Astrocyte of the cerebellum (primary cell): ENCODE measurements around the gene DCXR.

Experiments
- DNase-seq: peaks from one replicate; pipeline ENCODE4 v3.0.0-alpha.2; 2011; ENCODE audit warnings: low read depth
- H3K4me3 ChIP-seq: 2 replicates; pipeline ENCODE4 v1.5.1; 2011; ENCODE audit warnings: mild to moderate bottlenecking, low read depth, low read length, moderate library complexity
- in situ Hi-C: cut with HindIII; loops from 2 replicates; pipeline ENCODE4 v1.10.0; 2017; ENCODE audit warnings: low sequenced_read_pairs
- TF ChIP-seq, protein P1 (sequence below): IDR thresholded peaks from 2 replicates; pipeline ENCODE4 v1.5.1; 2012; ENCODE audit warnings: low read length, low read depth, moderate library complexity, mild to moderate bottlenecking; ENCODE audit errors: missing control alignments

DCXR gene

DNA sequence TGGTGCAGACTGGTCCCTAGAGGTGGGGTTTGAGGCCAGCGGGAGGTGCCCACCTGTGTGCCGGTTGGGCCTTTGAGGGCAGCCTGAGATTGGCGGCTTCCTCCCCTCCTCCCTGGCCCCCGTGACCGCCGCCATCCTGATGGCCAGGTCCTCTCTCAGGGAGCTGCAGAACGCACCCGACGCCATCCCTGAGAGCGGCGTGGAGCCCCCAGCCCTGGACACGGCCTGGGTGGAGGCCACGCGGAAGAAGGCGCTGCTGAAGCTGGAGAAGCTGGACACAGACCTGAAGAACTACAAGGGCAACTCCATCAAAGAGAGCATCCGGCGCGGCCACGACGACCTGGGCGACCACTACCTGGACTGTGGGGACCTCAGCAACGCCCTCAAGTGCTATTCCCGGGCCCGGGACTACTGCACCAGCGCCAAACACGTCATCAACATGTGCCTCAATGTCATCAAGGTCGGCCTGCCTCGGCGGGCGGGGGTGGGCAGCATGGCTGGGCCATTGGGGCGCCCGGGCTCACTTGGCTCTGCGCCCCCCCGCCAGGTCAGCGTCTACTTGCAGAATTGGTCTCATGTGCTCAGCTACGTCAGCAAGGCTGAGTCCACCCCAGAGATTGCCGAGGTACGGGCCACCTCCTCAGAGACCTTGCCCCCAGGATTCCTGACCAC, 17.0 kb upstream of the DCXR start:
- TF ChIP-seq, protein P1, sequence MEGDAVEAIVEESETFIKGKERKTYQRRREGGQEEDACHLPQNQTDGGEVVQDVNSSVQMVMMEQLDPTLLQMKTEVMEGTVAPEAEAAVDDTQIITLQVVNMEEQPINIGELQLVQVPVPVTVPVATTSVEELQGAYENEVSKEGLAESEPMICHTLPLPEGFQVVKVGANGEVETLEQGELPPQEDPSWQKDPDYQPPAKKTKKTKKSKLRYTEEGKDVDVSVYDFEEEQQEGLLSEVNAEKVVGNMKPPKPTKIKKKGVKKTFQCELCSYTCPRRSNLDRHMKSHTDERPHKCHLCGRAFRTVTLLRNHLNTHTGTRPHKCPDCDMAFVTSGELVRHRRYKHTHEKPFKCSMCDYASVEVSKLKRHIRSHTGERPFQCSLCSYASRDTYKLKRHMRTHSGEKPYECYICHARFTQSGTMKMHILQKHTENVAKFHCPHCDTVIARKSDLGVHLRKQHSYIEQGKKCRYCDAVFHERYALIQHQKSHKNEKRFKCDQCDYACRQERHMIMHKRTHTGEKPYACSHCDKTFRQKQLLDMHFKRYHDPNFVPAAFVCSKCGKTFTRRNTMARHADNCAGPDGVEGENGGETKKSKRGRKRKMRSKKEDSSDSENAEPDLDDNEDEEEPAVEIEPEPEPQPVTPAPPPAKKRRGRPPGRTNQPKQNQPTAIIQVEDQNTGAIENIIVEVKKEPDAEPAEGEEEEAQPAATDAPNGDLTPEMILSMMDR, result no peak
- no peak for DNase-seq
- H3K4me3 ChIP-seq, result no peak overlapping the region
- in situ Hi-C loops, result no loop called here

DNA sequence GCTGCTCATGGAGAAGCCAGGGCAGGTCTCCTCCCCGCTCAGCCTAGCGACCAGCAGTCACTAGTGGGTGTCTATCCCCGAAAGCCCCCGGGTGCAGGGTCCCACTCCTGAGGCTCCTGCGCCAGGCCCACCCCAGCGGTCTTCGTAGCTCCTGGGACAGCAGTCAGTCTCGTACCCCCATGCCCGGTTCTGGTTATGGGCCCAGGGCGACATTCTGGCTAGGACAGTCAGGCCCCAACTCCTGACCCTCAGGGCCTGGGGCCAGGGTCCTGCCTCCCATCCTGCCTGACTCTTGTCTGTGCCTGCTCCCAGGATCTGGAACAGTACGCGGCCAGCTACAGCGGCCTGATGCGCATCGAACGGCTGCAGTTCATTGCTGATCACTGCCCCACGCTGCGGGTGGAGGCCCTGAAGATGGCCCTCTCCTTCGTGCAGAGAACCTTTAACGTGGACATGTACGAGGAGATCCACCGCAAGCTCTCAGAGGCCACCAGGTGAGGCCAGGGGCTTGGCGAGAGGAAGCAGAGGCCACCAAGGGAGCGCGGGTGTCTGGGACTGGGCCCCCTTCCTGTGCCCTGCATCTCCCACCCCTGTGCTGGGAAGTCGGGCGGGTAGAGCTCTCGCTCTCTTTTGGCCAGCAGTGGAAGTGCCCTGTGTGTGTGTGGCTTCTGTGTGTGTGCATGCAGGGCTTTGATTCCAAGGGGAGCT, 16.2 kb upstream of the DCXR start:
- TF ChIP-seq, protein P1, result no peak
- H3K4me3 ChIP-seq, result no peak overlapping the region
- in situ Hi-C loops, result no loop called here
- no peak for DNase-seq

DNA sequence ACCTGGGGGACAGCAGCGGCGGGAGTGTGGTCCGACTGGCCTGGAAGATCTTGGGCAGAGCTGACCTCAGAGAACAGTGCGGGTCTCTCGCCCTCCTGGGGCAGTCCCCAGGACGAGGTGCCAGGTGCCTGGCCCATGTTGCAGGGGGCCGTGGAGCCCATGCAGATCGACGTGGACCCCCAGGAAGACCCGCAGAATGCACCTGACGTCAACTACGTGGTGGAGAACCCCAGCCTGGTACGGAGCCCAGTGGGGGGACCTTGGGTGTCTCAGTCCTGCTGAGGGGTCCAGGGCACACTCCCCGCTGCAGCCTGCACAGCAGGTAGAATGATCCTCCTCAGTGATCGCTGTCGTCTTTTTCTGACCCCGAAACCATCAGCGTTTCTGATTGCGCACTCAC, 15.6 kb upstream of the DCXR start:
- in situ Hi-C loops, result no loop called here
- TF ChIP-seq, protein P1, result no peak
- H3K4me3 ChIP-seq, result peak overlapping the region; percentile 76
- no peak for DNase-seq

DNA sequence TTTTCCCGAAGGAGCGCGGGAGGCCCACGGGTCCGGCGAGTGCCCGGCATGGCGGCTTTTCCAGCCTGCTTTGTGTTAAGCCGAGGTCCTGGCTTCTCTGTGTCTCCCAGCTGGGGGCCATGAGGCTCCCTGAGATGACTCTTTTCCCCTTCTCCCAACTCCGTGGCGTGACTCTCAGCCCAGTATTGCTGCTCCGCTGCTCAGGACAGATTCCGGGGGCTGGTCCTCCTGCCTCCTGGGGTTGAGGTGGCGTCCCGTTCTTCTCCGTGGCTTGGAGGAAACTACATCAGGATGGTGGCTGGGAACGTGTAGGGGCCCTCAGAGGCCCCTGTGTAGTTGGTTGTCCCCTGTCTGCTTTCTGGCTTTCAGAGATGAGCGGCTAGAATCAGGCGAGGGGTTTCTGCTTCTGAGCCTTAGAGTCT, 15.2 kb upstream of the DCXR start:
- H3K4me3 ChIP-seq, result peak overlapping the region; percentile 76
- in situ Hi-C loops, result no loop called here
- TF ChIP-seq, protein P1, result no peak
- DNase-seq, result no peak

DNA sequence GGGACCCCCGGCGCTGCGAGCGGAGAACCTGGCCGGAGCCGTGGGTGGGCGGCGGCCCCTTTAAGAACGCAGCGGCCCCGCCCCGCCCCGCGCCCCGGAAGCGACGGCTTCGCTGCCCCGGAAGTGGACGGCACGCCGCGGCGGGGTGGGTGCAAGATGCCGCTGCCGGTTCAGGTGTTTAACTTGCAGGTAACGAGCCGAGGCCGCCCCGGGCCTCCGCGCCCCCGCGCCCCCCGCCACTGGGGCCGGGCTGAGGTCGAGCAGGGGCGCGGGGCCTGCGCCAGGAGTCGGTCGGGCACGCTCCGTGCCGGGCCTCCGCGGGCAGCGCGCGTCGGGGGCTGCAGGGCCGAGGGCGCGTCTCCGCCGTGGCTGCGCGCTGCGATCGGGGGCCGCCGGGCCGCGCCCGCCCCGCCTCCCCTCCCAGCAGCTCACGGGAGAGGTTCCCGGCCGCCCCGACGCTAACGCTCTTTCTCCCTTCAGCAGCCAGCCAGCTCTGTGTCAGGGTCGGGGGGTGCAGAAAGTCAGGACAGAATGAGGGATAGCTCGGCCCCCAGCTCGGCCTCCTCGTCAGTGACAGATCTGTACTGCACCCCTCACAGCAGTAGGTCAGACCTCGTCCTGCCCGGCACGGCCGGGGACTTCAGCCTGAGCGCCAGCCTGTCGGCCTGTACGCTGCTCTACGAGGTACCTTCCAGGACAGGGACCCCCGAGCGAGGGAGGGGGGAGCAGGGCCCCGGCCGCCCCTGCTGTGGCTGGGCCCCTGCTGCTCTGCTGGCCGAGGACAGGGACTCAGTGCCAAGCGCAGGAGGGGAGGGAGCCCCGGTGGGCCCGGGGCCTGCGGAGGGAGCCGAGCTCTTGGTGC, 14.5 kb upstream of the DCXR start, which contains the start of the genes GPS1 and RFNG:
GPS1 (plus strand) TSS at position 123 of the 862 bp plus-strand sequence; CDS start at position 157, 34 bp downstream.
RFNG (minus strand) TSS at position 36 of the 862 bp plus-strand sequence. CDS start 45 bp downstream, outside the sequence.
- H3K4me3 ChIP-seq, result peak within 1 kb of the TSS; percentile 76
- TF ChIP-seq, protein P1, result no peak
- in situ Hi-C loops, result no loop called here
- DNase-seq, result no peak
